HUES48 (cell line): ENCODE data around the gene CREBL2.
"Not testable (repeated sequence)": the region's sequence is repeated elsewhere in the genome, so short reads cannot be mapped to it uniquely, and the experiment has no call there.

Experiments used
- H3K27ac ChIP-seq: one replicate; pipeline ENCODE4 v1.7.0; 2013; ENCODE audit warnings: low read depth, low read length, inconsistent platforms
- H3K27me3 ChIP-seq: 2 replicates; pipeline ENCODE4 v1.6.1; 2013; ENCODE audit warnings: mild to moderate bottlenecking, low read length; ENCODE audit not compliant: control insufficient read depth, insufficient read depth
- H3K36me3 ChIP-seq: 2 replicates; pipeline ENCODE4 v1.6.1; 2013; ENCODE audit warnings: low read length; ENCODE audit not compliant: control insufficient read depth, insufficient read depth
- H3K4me1 ChIP-seq: 2 replicates; pipeline ENCODE4 v1.6.1; 2013; ENCODE audit warnings: mild to moderate bottlenecking, low read length; ENCODE audit not compliant: control insufficient read depth, insufficient read depth
- H3K4me3 ChIP-seq: 2 replicates; pipeline ENCODE4 v1.5.1; 2013; ENCODE audit warnings: mild to moderate bottlenecking, low read depth, low read length
- H3K9ac ChIP-seq: 2 replicates; pipeline ENCODE4 v1.6.1; 2013; ENCODE audit warnings: mild to moderate bottlenecking, low read depth, low read length, moderate library complexity
- H3K9me3 ChIP-seq: 2 replicates; pipeline ENCODE4 v1.6.1; 2013; ENCODE audit warnings: low read length; ENCODE audit not compliant: control insufficient read depth, insufficient read depth

CREBL2 gene

GRCh38 chr12:12616512-12617310 lies 5.0 kb downstream of the CREBL2 start:
- no peaks in the 10 kb centered on the region for H3K36me3 ChIP-seq
- no peak overlapping the region for H3K27ac ChIP-seq
- no peak overlapping the region for H3K4me3 ChIP-seq
- H3K27me3 ChIP-seq, result no peaks in the 10 kb centered on the region
- H3K9ac ChIP-seq, result no peak overlapping the region
- H3K4me1 ChIP-seq, result no peaks in the 10 kb centered on the region
- no peaks in the 10 kb centered on the region for H3K9me3 ChIP-seq

DNA sequence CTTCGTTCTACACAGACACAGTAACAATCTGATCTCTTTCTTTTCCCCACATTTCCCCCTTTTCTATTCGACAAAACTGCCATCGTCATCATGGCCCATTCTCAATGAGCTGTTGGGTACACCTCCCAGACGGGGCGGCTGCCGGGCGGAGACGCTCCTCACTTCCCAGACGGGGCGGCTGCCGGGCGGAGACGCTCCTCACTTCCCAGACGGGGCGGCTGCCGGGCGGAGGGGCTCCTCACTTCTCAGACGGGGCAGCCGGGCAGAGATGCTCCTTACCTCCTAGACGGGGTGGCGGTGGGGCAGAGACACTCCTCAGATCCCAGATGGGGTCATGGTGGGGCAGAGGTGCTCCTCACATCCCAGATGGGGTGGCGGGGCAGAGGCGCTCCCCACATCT lies 6.4 kb downstream of the CREBL2 start:
- H3K4me3 ChIP-seq, H3K4me1 ChIP-seq, H3K36me3 ChIP-seq, H3K9me3 ChIP-seq, H3K27ac ChIP-seq, H3K9ac ChIP-seq, H3K27me3 ChIP-seq: not testable (repeated sequence)

GRCh38 chr12:12620730-12621315 lies 9.1 kb downstream of the CREBL2 start:
- Histone ChIP-seq H3K27ac (no peak overlapping the region), H3K4me3 (no peak overlapping the region), H3K4me1 (peaks cover 5% of the 10 kb centered on the region; the same call in 1 of the 2 replicates), H3K27me3 (no peaks in the 10 kb centered on the region), H3K36me3 (no peaks in the 10 kb centered on the region), H3K9me3 (no peaks in the 10 kb centered on the region), H3K9ac (no peak overlapping the region)

GRCh38 chr12:12622418-12622817 lies 10.7 kb downstream of the CREBL2 start:
- H3K4me3 ChIP-seq, result no peak overlapping the region
- no peak overlapping the region for H3K27ac ChIP-seq

GRCh38 chr12:12624498-12624992 lies 12.9 kb downstream of the CREBL2 start:
- Histone ChIP-seq H3K36me3 (no peaks in the 10 kb centered on the region), H3K9me3 (no peaks in the 10 kb centered on the region), H3K27me3 (no peaks in the 10 kb centered on the region), H3K9ac (no peak overlapping the region), H3K27ac (no peak overlapping the region), H3K4me3 (no peak overlapping the region), H3K4me1 (peaks cover 5% of the 10 kb centered on the region; the same call in 1 of the 2 replicates)

More at GRCh38 chr12:12622418-12622817, 10.7 kb downstream of the CREBL2 start:
- Histone ChIP-seq H3K27me3 (no peaks in the 10 kb centered on the region), H3K36me3 (no peaks in the 10 kb centered on the region), H3K9ac (no peak overlapping the region), H3K9me3 (no peaks in the 10 kb centered on the region), H3K4me1 (peaks cover 5% of the 10 kb centered on the region; the same call in 1 of the 2 replicates)

- no peak overlapping the region for H3K9ac ChIP-seq
- no peaks in the 10 kb centered on the region for H3K27me3 ChIP-seq
- H3K9me3 ChIP-seq, result no peaks in the 10 kb centered on the region
- no peaks in the 10 kb centered on the region for H3K36me3 ChIP-seq
- no peak overlapping the region for H3K4me3 ChIP-seq
- peaks cover 11% of the 10 kb centered on the region for H3K4me1 ChIP-seq
- H3K27ac ChIP-seq, result no peak overlapping the region
Measured at GRCh38 chr12:12626471-12626870, 14.8 kb downstream of the CREBL2 start.

GRCh38 chr12:12627308-12627827 lies 15.7 kb downstream of the CREBL2 start:
- Histone ChIP-seq H3K9ac (no peak overlapping the region), H3K36me3 (no peaks in the 10 kb centered on the region)

GRCh38 chr12:12628013-12628412 lies 16.3 kb downstream of the CREBL2 start:
- no peaks in the 10 kb centered on the region for H3K9me3 ChIP-seq

More at GRCh38 chr12:12627308-12627827, 15.7 kb downstream of the CREBL2 start:
- Histone ChIP-seq H3K27ac (no peak overlapping the region), H3K27me3 (no peaks in the 10 kb centered on the region), H3K4me3 (no peak overlapping the region), H3K4me1 (peaks cover 11% of the 10 kb centered on the region), H3K9me3 (no peaks in the 10 kb centered on the region)

DNA sequence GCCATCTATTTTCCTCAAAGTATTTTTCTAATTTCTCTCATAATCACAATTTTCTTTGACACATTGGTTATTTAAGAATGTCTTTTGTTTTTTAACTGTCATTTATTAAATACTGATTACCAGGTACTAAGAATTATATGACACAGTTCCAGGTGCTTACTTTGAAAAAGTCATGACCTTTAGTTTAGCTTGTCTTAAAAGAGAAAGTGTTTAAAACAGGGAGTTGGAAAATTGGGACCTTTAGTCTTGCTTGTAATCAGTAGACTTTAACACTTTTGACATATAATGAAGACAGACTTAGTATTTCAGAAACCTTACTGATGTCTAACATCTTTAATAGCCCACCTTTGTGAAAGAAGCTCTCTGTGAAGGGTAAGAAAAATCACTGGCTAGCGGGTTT lies 19.2 kb downstream of the CREBL2 start:
- Histone ChIP-seq H3K27me3 (no peaks in the 10 kb centered on the region), H3K36me3 (peaks cover 3% of the 10 kb centered on the region), H3K27ac (no peak overlapping the region), H3K9ac (no peak overlapping the region), H3K9me3 (no peaks in the 10 kb centered on the region), H3K4me3 (no peak overlapping the region), H3K4me1 (peaks cover 6% of the 10 kb centered on the region; the same call in 1 of the 2 replicates)

More at GRCh38 chr12:12628013-12628412, 16.3 kb downstream of the CREBL2 start:
- Histone ChIP-seq H3K4me1 (peaks cover 11% of the 10 kb centered on the region), H3K36me3 (no peaks in the 10 kb centered on the region), H3K27me3 (no peaks in the 10 kb centered on the region), H3K4me3 (no peak overlapping the region), H3K27ac (no peak overlapping the region), H3K9ac (no peak overlapping the region)

DNA sequence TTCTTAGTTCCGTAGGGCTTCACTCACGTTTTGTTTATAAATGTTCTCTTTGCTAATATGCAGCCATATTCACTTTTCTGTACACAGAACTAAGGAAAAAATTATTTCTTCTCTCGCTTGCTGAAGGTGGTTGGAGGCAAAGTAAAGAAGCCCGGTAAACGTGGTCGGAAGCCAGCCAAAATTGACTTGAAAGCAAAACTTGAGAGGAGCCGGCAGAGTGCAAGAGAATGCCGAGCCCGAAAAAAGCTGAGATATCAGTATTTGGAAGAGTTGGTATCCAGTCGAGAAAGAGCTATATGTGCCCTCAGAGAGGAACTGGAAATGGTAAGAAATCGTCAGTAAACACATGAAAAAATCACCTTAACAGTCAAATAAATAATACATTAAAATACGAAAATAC lies 24.0 kb downstream of the CREBL2 start:
- H3K27me3 ChIP-seq, result no peaks in the 10 kb centered on the region
- H3K27ac ChIP-seq, result no peak overlapping the region
- peaks cover 21% of the 10 kb centered on the region for H3K36me3 ChIP-seq
- no peak overlapping the region for H3K4me3 ChIP-seq
- H3K9me3 ChIP-seq, result no peaks in the 10 kb centered on the region
- peaks cover 6% of the 10 kb centered on the region; the same call in 1 of the 2 replicates for H3K4me1 ChIP-seq
- H3K9ac ChIP-seq, result no peak overlapping the region

GRCh38 chr12:12636641-12637040 lies 25.0 kb downstream of the CREBL2 start:
- H3K9me3 ChIP-seq, result no peaks in the 10 kb centered on the region
- no peaks in the 10 kb centered on the region for H3K27me3 ChIP-seq
- H3K4me1 ChIP-seq, result no peaks in the 10 kb centered on the region
- no peak overlapping the region for H3K27ac ChIP-seq
- H3K4me3 ChIP-seq, result no peak overlapping the region
- no peak overlapping the region for H3K9ac ChIP-seq
- peaks cover 21% of the 10 kb centered on the region for H3K36me3 ChIP-seq
